Ovary (tissue), 3 donors: ENCODE results near the gene RIC8B.

ENCODE experiments used
- CTCF ChIP-seq, 3 donors: fragments of 450-650 bp in 2 of 3; fragments of 200-600 bp in 1 of 3; IDR thresholded peaks; one replicate each; pipeline versions ENCODE4 v1.5.1 to v1.8.0; 2016 to 2022; ENCODE audit warnings: antibody characterized with exemption in 3 of 3, mild to moderate bottlenecking in 1 of 3
- EP300 ChIP-seq: sonication (generic); formaldehyde crosslinking; IDR thresholded peaks from one replicate; pipeline ENCODE4 v1.6.1; 2017; ENCODE audit warnings: antibody characterized with exemption
- POLR2A ChIP-seq: fragments of 450-650 bp; IDR thresholded peaks from one replicate; pipeline ENCODE4 v1.6.1; 2017; ENCODE audit warnings: antibody characterized with exemption, mild to moderate bottlenecking, moderate library complexity
- donor health status: DM: no; HTN: no; CAD: no.

DNA sequence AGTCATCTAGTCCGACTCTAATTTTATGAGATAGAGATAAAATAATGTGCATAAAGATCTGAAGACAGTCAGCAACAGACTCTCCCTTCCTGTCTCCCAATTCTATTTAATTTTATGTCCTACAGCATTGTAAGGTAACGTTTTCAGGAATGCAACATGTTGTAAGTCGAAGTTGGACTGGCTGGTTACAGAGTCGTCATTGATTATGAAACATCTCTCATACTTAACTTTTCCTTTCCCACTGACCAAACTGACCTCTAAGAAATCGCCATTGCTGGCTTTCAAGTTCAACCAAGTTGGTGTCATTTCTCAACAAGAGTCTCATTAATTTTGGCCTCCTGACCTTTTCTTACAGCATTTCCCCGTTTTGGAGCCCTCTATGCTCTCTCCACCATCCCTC, 4.9 kb upstream of the RIC8B start:
- no peak for TF ChIP-seq CTCF (IDR thresholded peaks at IDR 0.05)
- no peak for TF ChIP-seq POLR2A
- no peak for TF ChIP-seq EP300
